ENCODE results near the gene HRH1.
"Not testable (repeated sequence)": the region's sequence is repeated elsewhere in the genome, so short reads cannot be mapped to it uniquely, and the experiment has no call there.

Gene HRH1

GRCh38 chr3:11154036-11154952 is at the start of gene HRH1:
HRH1 (plus strand) TSS chr3:11154493; CDS start chr3:11259038, 104,545 bp downstream.
- no peak for DNase-seq (ENCODE audit: low read depth in 2 of 2)

- not testable (repeated sequence) for DNase-seq (ENCODE audit: low read depth in 2 of 2)
Measured at GRCh38 chr3:11113316-11113715, 41.0 kb upstream of the HRH1 start.

GRCh38 chr3:11115548-11115947 is 38.7 kb upstream of the HRH1 start:
- DNase-seq (ENCODE audit: low read depth in 2 of 2), result no peak

GRCh38 chr3:11116336-11117059 is 37.8 kb upstream of the HRH1 start:
- DNase-seq (ENCODE audit: low read depth in 2 of 2), result no peak

- no peak for DNase-seq (ENCODE audit: low read depth in 2 of 2)
Measured at GRCh38 chr3:11117591-11117990, 36.7 kb upstream of the HRH1 start.

- DNase-seq (ENCODE audit: low read depth in 2 of 2), result no peak
Measured at GRCh38 chr3:11118181-11118682, 36.1 kb upstream of the HRH1 start.

- no peak for DNase-seq (ENCODE audit: low read depth in 2 of 2)
Measured at GRCh38 chr3:11120091-11120805, 34.0 kb upstream of the HRH1 start.

GRCh38 chr3:11126653-11127052 is 27.6 kb upstream of the HRH1 start:
- no peak for DNase-seq (ENCODE audit: low read depth in 2 of 2)

GRCh38 chr3:11128682-11129632 is 25.3 kb upstream of the HRH1 start:
- no peak for DNase-seq (ENCODE audit: low read depth in 2 of 2)

GRCh38 chr3:11130385-11130784 is 23.9 kb upstream of the HRH1 start:
- DNase-seq (ENCODE audit: low read depth in 2 of 2), result no peak

- DNase-seq (ENCODE audit: low read depth in 2 of 2), result no peak
Measured at GRCh38 chr3:11131371-11131770, 22.9 kb upstream of the HRH1 start.

- DNase-seq (ENCODE audit: low read depth in 2 of 2), result not testable (repeated sequence)
Measured at GRCh38 chr3:11131886-11132285, 22.4 kb upstream of the HRH1 start.

- no peak for DNase-seq (ENCODE audit: low read depth in 2 of 2)
Measured at GRCh38 chr3:11132861-11133260, 21.4 kb upstream of the HRH1 start.

GRCh38 chr3:11134794-11135193 is 19.5 kb upstream of the HRH1 start:
- DNase-seq (ENCODE audit: low read depth in 2 of 2), result no peak

GRCh38 chr3:11136116-11136515 is 18.2 kb upstream of the HRH1 start:
- no peak for DNase-seq (ENCODE audit: low read depth in 2 of 2)

GRCh38 chr3:11136830-11137626 is 17.3 kb upstream of the HRH1 start:
- no peak for DNase-seq (ENCODE audit: low read depth in 2 of 2)

GRCh38 chr3:11137627-11137959 is 16.7 kb upstream of the HRH1 start:
- DNase-seq (ENCODE audit: low read depth in 2 of 2), result no peak

GRCh38 chr3:11138371-11138770 is 15.9 kb upstream of the HRH1 start:
- DNase-seq (ENCODE audit: low read depth in 2 of 2), result no peak

- no peak for DNase-seq (ENCODE audit: low read depth in 2 of 2)
Measured at GRCh38 chr3:11140030-11140712, 14.1 kb upstream of the HRH1 start.

- DNase-seq (ENCODE audit: low read depth in 2 of 2), result no peak
Measured at GRCh38 chr3:11140713-11141104, 13.6 kb upstream of the HRH1 start.

All from stimulated activated CD8-positive, alpha-beta memory T cell treated with anti-CD3 and anti-CD28 coated beads, Interleukin-7, amount 100 ng/mL, for 1 hour (primary cell).